ENCODE data around the gene WNT10A.

WNT10A gene

DNA sequence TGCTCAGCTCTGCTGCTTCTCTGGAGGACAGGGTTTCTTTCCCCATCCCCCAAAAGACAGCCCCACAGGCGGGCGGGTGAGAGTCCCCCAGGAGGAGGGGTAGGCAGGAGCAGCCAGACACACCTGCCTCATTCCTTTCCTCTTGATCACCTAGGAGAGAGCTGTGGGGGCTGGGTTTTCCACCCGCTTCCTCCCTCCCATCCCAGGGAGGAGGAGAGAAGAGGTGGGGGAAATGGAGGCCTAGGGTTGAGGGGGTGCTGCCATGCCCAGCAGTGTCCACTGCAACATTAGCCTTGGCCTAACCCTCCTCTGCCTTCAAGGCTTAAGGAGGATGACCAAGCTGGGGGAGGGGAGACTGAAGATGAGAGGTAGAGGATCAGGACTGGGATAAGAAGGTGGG is 14.7 kb downstream of the WNT10A start:
- no peak overlapping the region for H3K9ac ChIP-seq (ENCODE audit: low read length)
- H3K9me2 ChIP-seq (ENCODE audit: low read depth, low read length), result no peaks in the 10 kb centered on the region
- H3K79me2 ChIP-seq (ENCODE audit: insufficient read depth, low read length), result no peaks in the 10 kb centered on the region
- no peaks in the 10 kb centered on the region for H4K20me1 ChIP-seq (ENCODE audit: insufficient read depth, low read length)
- no peak overlapping the region for H2AFZ ChIP-seq (ENCODE audit: low read length)
- no peaks in the 10 kb centered on the region for H3K27me3 ChIP-seq (ENCODE audit: insufficient read depth, low read length)
- H3K4me1 ChIP-seq (ENCODE audit: insufficient read depth, low read length, severe bottlenecking), result peaks cover 64% of the 10 kb centered on the region
- no peak for TF ChIP-seq EZH2 (IDR thresholded peaks at IDR 0.05; ENCODE audit: borderline replicate concordance, low read length)
- TF ChIP-seq, protein P1, sequence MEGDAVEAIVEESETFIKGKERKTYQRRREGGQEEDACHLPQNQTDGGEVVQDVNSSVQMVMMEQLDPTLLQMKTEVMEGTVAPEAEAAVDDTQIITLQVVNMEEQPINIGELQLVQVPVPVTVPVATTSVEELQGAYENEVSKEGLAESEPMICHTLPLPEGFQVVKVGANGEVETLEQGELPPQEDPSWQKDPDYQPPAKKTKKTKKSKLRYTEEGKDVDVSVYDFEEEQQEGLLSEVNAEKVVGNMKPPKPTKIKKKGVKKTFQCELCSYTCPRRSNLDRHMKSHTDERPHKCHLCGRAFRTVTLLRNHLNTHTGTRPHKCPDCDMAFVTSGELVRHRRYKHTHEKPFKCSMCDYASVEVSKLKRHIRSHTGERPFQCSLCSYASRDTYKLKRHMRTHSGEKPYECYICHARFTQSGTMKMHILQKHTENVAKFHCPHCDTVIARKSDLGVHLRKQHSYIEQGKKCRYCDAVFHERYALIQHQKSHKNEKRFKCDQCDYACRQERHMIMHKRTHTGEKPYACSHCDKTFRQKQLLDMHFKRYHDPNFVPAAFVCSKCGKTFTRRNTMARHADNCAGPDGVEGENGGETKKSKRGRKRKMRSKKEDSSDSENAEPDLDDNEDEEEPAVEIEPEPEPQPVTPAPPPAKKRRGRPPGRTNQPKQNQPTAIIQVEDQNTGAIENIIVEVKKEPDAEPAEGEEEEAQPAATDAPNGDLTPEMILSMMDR (IDR thresholded peaks at IDR 0.05; ENCODE audit: low read length), result no peak
- H3K36me3 ChIP-seq (ENCODE audit: insufficient read depth, low read length), result 0 out of 2 replicates have a peak, but pooled peaks cover 3% of the 10 kb centered on the region
- H3K4me3 ChIP-seq (ENCODE audit: low read depth, low read length, poor library complexity, severe bottlenecking), result no peak overlapping the region
- no peaks in the 10 kb centered on the region for H3K9me3 ChIP-seq (ENCODE audit: low read length)
- no peak overlapping the region; the same call in 1 of the 2 replicates for H3K4me2 ChIP-seq (ENCODE audit: low read length)
- no peaks in the 10 kb centered on the region for H3F3A ChIP-seq (ENCODE audit: insufficient read depth, low read length)
- peak overlapping the region; percentile 77 for H3K27ac ChIP-seq (ENCODE audit: low read depth, low read length, poor library complexity, severe bottlenecking)

DNA sequence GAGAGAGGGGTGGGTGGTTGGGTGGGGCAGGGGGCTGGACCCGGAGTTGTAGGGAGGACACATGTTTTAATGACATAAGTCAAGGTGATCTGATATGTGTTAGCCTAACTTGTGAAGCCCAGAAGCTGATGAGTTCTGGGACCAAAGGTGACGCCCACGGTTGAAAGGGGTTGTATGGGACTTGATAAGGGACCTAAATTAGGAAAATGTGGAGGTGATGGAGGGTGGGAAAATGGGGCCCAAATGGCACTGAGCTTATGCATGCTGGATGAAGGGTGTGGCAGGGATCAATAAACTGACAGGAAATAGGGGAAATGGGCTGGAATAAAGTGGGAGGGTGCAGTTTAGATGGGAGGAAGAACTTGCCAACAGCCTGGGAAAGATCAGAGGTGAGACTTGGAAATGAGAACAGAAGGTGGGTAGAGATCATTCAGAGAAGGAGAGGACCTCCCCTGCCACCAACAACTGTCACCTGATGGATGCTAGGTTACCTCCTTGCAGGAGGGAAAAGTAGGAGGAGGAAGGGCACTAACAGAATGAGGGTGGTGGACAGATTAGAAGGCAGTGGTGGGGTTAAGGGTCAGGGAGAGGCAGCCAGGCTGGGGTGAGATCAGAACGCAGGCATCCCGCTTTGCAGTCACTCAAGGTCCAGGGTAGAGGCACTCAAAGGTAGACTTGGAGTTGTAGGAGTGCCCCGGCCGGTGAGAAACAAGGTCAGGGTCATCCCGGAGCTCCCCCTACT is 15.3 kb downstream of the WNT10A start:
- Histone ChIP-seq H3K4me1 (ENCODE audit: insufficient read depth, low read length, severe bottlenecking) (peaks cover 64% of the 10 kb centered on the region), H3K4me2 (ENCODE audit: low read length) (peak overlapping the region; percentile 67), H3F3A (ENCODE audit: insufficient read depth, low read length) (no peaks in the 10 kb centered on the region), H3K27me3 (ENCODE audit: insufficient read depth, low read length) (no peaks in the 10 kb centered on the region; the same call in 1 of the 2 replicates), H4K20me1 (ENCODE audit: insufficient read depth, low read length) (no peaks in the 10 kb centered on the region), H3K36me3 (ENCODE audit: insufficient read depth, low read length) (no peaks in the 10 kb centered on the region), H3K27ac (ENCODE audit: low read depth, low read length, poor library complexity, severe bottlenecking) (peak overlapping the region; percentile 77), H3K9me2 (ENCODE audit: low read depth, low read length) (no peaks in the 10 kb centered on the region), H3K9ac (ENCODE audit: low read length) (no peak overlapping the region; the same call in 1 of the 2 replicates), H3K79me2 (ENCODE audit: insufficient read depth, low read length) (no peaks in the 10 kb centered on the region), H3K4me3 (ENCODE audit: low read depth, low read length, poor library complexity, severe bottlenecking) (peak overlapping the region; percentile 52), H2AFZ (ENCODE audit: low read length) (no peak overlapping the region), H3K9me3 (ENCODE audit: low read length) (no peaks in the 10 kb centered on the region)
- TF ChIP-seq, protein P1 (IDR thresholded peaks at IDR 0.05; ENCODE audit: low read length), result no peak
- no peak for TF ChIP-seq EZH2 (IDR thresholded peaks at IDR 0.05; ENCODE audit: borderline replicate concordance, low read length)

DNA sequence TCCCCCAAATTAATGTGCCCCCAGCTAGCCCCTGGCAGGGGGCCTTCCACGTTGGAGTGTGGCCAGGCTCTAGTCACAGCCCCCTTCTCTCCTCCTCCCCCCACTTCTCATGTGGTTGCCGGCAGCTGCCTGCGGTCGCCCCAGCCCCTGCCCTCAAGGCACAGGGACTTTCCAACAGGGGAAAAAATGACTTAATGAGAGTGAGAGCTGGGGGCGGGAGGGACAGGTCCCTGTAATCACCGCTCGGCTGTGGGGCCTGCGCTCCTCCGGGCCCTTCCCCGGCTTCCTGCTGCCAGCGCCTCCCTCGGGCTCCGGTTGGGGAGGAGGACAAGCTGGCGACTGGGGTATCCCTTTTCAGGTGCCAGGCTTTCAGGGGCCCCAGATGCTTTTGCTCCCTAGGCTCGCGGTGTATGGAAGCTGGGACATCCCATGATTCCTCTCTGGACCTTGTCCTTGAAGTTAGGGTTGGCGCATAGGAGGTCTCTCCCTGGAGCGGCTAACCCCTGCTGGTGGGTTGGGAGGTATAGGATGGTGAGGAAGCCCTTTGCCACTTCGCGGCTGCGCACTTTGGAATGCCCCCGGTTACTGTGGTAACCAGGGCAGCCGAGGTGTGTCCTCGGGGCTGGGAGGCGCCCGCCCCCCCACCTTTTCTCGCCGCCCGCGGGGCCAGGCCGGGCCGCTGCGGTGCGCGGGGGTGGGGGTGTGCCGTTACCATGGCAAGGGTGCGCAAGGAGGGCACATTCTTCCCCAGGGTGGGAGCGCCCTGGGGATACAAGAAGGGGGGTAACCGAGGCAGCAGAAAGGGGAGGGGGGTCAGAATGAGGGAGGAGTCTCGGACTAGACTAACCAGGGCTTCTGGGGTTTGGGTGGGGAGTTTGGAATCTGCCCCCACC is 16.1 kb downstream of the WNT10A start:
- H3K9me2 ChIP-seq (ENCODE audit: low read depth, low read length), result no peaks in the 10 kb centered on the region
- no peaks in the 10 kb centered on the region for H3K79me2 ChIP-seq (ENCODE audit: insufficient read depth, low read length)
- peak overlapping the region; percentile 50; the same call in 1 of the 2 replicates for H3K9ac ChIP-seq (ENCODE audit: low read length)
- no peaks in the 10 kb centered on the region for H3F3A ChIP-seq (ENCODE audit: insufficient read depth, low read length)
- H3K36me3 ChIP-seq (ENCODE audit: insufficient read depth, low read length), result no peaks in the 10 kb centered on the region
- peak overlapping the region; percentile 52 for H3K4me3 ChIP-seq (ENCODE audit: low read depth, low read length, poor library complexity, severe bottlenecking)
- H3K9me3 ChIP-seq (ENCODE audit: low read length), result no peaks in the 10 kb centered on the region
- no peak for TF ChIP-seq EZH2 (IDR thresholded peaks at IDR 0.05; ENCODE audit: borderline replicate concordance, low read length)
- TF ChIP-seq, protein P1 (IDR thresholded peaks at IDR 0.05; ENCODE audit: low read length), result no peak
- peak overlapping the region; percentile 77 for H3K27ac ChIP-seq (ENCODE audit: low read depth, low read length, poor library complexity, severe bottlenecking)
- no peaks in the 10 kb centered on the region for H4K20me1 ChIP-seq (ENCODE audit: insufficient read depth, low read length)
- no peak overlapping the region for H2AFZ ChIP-seq (ENCODE audit: low read length)
- H3K27me3 ChIP-seq (ENCODE audit: insufficient read depth, low read length), result no peaks in the 10 kb centered on the region; the same call in 1 of the 2 replicates
- peaks cover 64% of the 10 kb centered on the region for H3K4me1 ChIP-seq (ENCODE audit: insufficient read depth, low read length, severe bottlenecking)
- H3K4me2 ChIP-seq (ENCODE audit: low read length), result peak overlapping the region; percentile 67
